Measurements from ENCODE around the gene FAM9C.
A peak's percentile ranks its signal among the peaks of the same experiment; 100 is the strongest.
"Not testable (repeated sequence)": the region's sequence is repeated elsewhere in the genome, so short reads cannot be mapped to it uniquely, and the experiment has no call there.

FAM9C gene

DNA sequence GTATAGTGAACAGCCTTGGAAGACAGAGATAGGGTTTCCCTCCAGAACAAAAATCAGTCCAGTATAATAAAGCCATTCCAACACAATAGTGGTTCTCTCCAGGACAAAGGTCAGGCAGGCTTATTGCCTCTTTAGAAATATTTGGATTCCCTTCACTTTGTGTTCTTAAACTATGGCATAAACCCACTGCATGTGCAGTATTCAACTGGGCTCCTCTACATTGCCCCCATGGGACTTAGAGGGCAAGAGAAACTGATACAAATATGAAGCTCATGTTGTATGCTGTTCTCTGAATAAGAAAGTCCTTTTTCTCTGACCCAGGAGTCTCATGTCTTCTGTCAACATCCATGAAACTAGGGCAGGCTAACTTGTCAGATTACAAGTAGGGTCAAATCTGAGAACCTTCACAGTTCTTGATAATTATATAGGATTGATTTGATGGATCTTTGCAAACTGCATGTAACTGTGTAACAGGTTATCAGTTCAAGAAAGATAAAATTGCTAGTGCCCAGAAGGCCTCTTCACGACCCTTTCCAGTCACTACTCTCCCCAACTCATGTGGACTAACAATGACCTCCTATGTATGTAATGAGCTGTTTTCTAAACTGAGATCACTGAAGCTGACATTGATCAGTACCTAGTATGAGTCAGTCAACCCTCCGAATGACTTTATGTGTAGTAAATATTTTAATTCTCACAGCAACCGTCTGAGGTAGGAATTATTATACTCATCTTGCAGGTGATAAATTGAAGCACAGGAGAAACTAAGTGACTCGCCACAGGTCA lies 31.9 kb upstream of the FAM9C start:
- DNase-seq (ENCODE audit: low spot score), result no peak

DNA sequence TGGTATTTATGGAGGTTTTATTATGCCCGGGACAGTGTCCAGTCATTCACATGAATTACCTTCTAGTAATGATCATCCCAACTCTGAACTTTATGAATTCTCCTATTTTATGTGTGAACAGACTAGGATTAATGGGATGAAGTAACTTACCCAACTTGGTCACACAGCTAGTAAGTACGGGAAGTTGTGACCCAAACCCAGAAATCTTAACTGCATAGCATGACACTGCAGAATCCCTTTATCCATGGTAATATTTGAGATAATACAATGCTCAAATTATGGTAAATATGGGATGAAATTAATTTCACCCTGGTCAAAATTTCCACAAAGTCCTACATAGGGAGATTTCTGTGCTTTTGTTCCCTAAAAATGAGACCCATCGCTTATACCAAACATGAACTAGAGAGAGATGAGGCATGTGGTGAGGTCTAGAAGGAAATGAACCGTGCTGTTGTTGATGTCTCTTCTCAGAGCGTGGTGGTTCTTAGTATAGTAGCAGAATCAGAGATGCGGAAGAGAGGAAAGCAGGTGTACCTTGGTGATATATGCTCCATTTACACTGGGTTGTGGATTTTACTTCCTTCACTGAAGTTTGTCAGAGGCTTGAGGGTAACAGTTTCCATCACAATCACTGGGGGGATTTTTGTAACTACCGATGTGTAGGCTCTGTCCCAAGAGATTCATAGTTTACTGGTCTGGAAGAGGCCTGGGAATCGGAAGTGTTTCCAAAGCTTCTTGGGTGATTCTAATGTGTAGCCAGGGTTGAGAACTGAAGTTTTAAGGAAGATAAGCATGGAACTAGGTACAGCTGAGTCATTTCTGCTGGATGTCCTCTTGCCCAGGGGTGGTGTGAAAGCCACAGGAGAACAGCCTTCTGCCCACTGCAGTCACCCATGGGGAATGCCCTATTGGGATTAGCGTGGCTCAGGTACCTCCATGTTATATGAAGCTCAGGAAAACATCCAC lies 30.2 kb upstream of the FAM9C start:
- DNase-seq (ENCODE audit: low spot score), result no peak

DNA sequence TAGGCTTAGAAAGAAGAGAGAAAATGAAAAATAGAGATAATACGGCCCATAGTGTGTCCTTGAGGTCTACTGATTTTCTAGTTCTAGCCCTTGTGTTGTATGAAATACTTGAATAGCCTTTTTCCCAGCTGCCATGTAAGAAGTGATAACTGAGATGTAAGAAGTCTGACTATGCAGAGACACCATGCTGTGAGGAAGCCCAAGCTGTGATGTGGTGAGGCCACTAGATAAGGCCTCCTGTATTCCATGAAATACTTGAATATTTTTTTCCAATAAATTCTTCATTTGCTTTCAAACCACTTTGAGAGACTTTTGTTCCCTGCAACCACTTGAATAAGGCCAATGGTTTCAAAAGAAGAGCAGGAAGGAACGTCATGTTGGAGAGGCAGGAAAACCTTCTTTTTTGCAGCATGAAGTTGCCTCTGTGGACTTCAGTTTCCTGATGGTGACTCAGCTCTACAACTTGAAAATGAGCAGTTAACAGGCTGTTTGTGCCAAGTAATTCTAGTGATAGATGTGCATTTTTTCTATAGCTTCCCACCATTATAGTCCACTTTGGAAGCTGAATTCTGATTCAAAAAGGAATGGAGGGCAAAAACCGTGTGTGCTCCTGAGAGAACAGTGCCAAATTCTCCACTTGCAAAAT lies 25.5 kb upstream of the FAM9C start:
- DNase-seq (ENCODE audit: low spot score), result peak; percentile 45

DNA sequence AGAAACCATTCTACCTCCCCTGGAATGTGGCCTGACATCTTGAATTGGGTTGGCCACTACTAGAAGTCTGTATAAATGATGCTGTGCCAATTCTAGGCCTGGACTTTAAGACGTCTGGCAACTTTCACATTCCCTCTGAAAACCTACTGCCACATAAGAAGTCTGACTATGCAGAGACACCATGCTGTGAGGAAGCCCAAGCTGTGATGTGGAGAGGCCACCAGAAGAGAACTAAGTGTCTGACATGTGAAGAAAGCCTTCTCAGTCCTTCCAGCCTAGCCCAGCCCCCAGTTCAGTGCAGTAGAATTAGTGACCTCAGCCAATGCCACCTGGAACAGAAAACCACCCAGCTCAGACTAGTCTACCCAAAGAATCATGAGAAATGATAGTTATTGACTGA lies 24.2 kb upstream of the FAM9C start:
- DNase-seq (ENCODE audit: low spot score), result no peak

DNA sequence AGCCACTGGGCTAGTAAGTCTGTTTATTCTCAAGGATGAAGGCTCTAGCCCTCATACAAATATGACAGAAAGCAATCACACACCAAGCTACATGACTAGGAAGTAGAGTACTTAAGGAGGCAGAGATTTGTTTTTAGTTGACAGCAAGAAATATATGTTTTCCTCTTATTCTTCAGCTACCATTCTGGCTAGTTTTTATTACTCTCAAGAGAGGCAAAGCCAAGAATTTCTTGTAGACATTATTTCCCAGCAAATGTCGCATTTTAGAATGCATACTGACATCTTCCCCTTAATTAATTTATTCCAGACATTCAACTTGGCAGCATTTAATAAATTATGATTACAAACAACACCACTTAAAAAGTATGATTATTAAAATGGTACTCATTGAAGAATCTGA lies 23.4 kb upstream of the FAM9C start:
- no peak for DNase-seq (ENCODE audit: low spot score)

DNA sequence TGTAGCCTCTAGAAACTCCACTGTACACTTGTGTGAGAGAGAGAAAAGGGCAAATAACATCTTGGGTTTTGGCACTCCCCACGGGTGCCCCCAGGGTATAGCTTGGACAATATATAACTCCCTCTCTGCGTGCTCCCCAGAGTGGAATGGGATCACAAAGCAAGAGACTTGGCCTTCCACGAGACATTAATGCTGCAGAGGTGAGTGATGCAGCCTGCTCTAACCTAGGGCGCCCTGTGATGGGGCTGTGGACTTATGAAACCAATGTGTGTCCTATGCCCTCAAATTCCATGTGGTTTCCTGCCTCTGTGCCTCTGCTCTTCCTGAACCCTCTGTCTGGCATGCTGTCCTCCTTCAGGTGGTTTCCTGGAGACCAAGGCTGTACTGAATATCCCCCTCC lies 22.0 kb upstream of the FAM9C start:
- DNase-seq (ENCODE audit: low spot score), result no peak

DNA sequence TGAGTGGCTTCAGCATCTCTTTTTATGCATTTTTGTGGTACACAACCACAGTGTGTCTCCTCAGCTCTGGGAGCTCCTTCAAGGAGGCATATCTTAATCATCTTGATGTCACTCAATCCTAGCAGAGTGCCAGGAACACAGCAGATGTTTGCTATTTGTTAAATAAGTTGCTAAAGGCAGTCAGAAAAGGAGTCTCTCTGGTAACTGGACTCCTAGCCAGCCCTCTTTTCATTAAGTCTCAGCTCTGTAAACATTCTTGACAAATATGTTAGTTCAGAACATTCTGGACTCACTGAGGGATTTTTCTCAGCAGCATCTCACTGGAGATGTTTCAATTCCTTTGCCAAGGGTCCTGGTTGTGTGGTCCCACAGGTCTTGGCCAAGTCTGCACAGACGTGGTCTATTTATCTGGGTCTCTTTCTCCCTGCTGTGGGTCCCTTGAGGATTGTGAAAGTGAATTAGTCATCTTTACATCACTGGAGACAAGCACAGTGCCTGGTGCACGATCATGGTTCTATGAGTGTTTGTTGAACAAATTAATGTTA lies 20.3 kb upstream of the FAM9C start:
- DNase-seq (ENCODE audit: low spot score), result no peak

DNA sequence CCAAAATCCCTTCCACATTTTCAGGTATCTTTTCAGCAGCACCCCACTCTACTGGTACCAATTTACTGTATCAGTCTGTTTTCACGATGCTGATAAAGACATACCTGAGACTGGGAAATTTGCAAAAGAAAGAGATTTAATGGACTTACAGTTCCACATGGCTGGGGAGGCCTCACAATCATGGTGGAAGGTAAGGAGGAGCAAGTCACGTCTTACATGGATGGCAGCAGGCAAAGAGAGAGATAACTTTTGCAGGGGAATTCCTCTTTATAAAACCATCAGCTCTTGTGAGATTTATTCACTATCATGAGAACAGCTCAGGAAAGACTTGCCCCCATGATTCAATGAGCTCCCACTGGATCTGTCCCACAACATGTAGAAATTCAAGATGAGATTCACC lies 18.7 kb upstream of the FAM9C start:
- DNase-seq (ENCODE audit: low spot score), result not testable (repeated sequence)

DNA sequence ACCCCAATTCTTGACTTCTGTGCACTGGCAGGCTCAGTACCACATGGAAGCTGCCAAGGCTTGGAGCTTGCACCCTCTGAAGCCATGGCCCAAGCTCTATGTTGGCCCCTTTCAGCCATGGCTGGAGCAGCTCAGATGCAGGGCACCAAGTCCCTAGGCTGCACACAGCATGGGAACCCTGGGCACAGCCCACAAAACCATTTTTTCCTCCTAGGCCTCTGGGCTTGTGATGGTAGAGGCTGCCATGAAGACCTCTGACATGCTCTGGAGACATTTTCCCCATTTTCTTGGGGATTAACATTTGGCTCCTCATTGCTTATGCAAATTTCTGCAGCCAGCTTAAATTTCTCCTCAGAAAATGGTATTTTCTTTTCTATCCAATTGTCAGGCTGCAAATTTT lies 17.9 kb upstream of the FAM9C start:
- not testable (repeated sequence) for DNase-seq (ENCODE audit: low spot score)

DNA sequence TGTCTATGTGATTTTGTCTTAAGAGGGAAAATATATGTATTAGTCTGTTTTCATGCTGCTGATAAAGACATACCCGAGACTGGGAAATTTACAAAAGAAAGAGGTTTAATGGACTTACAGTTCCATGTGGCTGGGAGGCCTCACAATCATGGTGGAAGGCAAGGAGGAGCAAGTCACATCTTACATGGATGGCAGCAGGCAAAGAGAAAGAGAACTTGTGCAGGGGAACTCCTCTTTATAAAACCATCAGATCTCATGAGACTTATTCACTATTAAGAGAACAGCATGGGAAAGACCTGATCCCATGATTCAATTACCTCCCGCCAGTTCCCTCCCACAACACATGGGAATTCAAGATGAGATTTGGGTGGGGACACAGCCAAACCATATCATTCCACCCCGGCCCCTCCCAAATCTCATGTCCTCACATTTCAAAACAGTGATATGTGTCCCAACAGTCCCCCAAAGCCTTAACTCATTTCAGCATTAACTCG lies 16.8 kb upstream of the FAM9C start:
- not testable (repeated sequence) for DNase-seq (ENCODE audit: low spot score)

DNA sequence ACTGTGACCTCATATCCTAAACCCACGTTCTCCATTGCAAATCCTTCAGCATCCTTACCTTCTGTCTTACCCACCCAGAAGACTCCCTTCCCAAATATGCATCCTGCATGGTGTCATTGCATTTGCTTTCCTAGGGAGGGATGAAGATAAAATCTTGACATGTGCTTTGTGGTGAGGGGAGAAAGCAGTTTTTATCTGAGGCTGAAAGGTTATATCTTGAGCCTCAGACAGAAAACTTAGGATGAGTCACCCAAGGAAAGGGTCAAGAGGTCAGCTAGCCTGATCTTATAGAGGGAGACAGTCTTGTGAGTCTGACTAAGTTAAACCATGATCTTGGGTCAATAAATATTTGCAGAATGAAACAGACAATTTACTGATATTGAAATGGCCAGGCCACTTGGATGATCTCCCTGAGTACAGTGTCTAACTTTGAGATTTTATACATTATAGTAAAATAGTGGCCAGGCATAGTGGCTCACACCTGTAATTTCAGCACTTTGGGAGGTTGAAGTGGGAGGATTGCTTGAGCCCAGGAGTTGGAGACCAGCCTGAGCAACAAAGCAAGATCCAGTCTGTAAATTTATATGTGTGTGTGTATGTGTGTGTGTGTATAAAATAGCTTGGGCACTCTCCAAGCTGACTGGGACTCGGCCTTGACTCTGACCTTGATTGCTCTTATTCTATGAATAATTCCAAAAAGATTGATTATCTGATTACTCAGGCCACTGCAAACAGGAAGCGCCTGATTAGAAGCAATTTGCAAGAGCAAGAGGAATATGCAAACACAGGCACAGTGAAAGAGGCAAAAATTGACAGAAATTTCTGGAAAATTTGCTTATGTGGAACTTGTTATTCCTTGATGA lies 15.4 kb upstream of the FAM9C start:
- peak; percentile 30 for DNase-seq (ENCODE audit: low spot score)

DNA sequence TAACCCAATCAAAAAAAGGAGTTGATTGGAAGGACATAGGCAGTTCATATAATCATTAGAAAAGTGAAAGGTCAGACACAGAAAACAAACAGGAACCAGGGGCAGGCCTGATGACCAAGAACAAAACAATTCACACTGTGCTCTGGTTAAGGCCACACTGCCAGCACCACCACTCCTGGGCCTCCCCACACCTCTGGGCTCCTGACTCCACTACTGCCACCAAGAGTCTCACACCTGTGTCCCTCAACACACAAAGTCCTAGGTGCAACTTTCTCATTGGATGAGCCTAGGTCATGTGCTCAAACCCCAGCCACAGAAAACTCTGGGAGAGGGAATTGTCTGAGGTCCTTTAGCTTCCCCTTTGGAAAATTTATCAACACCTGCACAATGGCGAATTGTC lies 11.1 kb upstream of the FAM9C start:
- no peak for DNase-seq (ENCODE audit: low spot score)

DNA sequence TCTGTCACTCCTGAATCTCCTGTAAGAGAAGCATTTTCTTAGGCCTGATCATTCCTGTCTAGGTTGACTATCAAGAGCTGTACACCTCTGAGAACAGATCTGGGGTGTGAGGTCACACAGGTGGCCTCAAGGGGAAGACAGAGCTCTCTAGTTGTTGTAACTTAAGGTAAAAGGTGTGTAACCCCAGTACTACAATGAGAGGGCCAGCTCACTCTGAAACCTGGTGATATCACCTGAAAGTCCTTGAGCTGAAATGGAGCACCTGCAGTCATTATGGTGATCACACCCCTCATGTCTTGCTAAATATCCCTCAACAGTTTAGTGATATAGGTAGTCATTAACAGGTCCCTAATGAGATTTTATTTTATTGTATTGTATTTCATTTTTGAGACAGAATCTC lies 8.8 kb upstream of the FAM9C start:
- DNase-seq (ENCODE audit: low spot score), result no peak

DNA sequence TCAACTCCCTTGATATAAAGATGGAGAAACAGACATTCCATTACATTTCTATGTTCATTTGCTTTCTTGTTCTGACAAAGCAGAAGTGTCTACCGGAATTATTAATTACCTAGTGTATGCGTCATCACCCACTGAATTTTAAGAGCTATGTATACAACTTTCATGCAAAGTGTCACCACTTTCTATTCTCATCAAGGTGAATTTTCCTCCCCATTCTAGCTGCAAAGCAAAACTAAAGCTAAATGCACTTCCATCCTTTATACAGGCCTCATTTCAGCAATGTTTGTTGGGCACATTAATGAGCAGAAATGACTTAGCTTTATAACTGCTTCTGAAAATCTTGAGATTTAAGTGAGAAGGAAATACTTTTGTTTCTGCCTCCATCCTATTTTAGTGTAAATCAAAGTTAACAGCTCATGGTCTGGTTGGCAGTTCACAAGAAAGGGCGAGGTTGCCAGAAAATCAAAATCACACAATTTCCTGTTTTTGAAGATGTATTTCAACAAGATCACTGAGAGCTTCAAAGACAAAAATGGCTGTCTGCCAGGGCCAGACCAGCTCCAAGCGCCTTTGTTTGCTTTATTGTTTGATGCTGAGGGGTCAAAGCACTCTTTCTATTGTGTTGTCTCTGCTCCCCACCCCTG lies 7.2 kb upstream of the FAM9C start:
- peak; percentile 29 for DNase-seq (ENCODE audit: low spot score)

DNA sequence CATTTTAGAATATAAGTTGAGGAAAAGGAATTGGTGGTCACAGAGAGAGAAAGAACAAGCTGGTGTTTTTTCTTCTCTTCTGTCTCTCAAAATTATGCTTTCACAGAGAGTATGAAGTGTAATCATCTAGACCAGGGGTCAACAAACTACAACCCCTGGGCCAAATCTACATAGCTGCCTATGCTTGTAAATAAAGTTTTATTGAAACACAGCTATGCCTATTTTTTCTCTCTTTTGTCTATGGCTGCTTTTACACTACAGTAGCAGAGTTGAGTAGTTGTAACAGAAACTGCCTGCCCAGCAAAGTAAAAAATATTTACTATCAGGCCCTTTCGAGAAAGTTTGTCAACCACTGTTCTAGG lies 6.7 kb upstream of the FAM9C start:
- DNase-seq (ENCODE audit: low spot score), result no peak

DNA sequence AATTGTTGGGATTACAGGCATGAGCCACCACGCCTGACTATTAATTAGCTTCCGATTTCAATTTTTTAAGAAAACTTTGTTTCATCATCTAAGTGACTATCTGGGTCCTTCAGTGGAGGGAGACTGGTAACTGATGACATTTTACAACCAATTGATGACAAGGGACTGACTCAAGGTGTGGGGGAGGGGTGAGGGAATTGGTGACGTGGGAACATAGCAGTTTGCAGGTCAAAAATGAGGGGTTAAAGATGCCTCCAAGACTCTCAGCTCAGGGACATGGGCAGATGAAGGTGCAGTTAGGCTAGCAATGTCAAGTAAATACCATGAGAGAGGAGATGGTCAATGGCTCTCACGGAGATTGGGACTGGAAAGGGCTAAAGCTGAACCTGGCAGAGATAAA lies 5.7 kb upstream of the FAM9C start:
- DNase-seq (ENCODE audit: low spot score), result no peak

DNA sequence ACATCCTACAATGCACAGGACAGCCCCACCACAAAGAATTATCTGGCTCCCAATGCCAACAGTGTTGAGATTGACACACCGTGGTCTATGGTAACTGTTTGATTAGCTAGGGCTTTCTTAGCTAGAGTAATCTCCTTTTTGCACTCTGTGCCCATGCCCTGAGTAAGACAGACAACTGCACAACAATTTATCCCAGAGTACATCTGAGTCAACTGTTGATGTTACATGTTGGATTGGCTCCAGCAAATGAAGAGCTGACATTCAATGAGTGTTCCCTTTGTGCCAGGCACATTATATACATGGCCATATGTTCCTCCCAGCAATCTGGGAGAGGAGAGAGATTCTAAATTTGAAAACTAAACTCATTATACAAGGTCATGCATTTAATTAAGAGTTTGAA lies 3.9 kb upstream of the FAM9C start:
- no peak for DNase-seq (ENCODE audit: low spot score)

DNA sequence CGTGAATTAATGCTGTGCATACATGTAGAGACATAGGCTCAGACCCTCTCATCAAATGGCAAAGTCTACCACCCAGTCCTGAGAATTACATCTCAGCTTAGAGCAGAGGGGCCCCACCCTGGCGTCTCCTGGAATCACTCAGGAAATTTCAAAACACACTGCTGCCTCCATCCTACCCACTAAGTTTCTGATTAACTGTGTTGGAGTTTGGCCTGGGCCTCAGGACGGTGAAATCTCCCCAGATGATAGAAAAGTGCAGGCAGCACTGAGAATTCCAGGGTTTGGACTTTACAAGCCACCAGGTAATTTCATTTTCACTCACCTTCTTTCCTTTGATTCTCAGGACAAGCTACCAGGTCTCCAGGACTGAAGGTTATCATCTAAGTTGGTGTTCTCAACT lies 3.3 kb upstream of the FAM9C start:
- DNase-seq (ENCODE audit: low spot score), result no peak

DNA sequence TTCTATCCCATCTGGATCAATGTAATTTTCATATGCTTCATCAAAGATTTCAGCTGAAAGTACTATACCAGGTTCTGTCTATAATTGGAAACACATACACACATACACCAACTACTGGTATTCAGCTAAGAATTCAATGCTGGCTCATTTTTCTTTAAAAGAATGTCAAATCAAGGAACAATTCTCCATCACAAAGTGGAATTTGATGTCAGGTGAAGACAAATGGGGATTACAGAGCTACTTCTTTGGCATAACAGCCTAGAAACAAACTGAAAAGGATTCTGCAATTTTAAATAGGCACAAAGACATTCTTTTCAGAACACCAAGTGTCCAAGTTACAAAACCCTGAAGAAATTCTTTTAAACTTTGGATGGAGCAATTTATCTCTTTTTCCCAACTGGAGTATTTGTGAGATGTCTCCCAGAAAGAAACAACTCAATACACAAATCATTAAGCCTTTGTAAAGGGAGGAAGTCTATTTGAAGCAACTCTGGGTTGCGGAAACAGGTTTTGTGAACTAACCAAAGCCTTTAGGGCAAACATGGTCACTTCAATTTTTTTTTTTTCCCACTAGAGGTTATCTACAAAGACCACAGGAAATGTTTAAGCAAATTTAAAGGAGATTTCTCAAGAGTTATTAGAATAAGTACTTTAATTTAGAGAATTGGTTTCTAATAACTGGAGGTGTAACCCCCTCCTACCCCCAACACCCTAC lies 1.9 kb upstream of the FAM9C start:
- no peak for DNase-seq (ENCODE audit: low spot score)

DNA sequence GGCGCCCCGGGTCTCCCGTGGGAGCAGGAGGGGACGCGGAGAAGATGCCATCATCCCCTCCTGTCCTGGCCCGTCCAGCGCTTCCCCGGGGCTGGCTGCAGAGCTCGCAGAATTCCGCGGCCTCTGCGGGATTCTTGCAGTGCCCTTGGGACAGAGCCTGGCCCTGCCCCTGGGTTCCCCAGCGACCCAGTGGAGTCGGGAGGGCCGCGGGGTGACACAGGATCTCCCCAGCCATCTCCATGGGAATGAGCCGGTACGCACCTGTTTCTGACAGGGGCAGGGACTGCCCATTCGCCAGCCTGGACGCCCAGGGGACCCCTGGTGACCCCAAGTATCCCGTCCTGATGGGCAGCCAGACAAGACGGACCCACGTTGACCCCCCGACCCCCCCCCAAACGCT lies 482 bp downstream of the FAM9C start:
- no peak for DNase-seq (ENCODE audit: low spot score)
